H1 (cell line): ENCODE results near the gene DBR1. TPM values are rescaled to one million over a fixed set of nuclear protein-coding genes. Genes with fewer than 3 reads are reported as not detected.

Source experiments
- CTCF ChIA-PET: fragments of 300-600 bp; sonication (Branson Sonifier 250); formaldehyde crosslinking; loops from one replicate; lab custom pipeline; 2021; ENCODE audit not compliant: partially characterized antibody; lab: Charles Lee
- POLR2A ChIA-PET: fragments of 300-600 bp; sonication (Branson Sonifier 250); formaldehyde crosslinking; loops from one replicate; lab custom pipeline; 2021; ENCODE audit warnings: inconsistent platforms; ENCODE audit not compliant: partially characterized antibody; lab: Charles Lee
- DNase-seq, 2 experiments: peaks; one replicate each; pipeline versions ENCODE4 v3.0.0 to v3.0.0-alpha.2; 2010 to 2022; ENCODE audit warnings: low spot score in 2 of 2, low read depth in 1 of 2, mixed read lengths in 1 of 2
- FAIRE-seq: peaks from 2 replicates; lab custom pipeline; 2011; peaks lifted over from hg19 to GRCh38; lab: Jason Lieb, UNC
- H2AFZ ChIP-seq: 2 replicates; pipeline ENCODE4 v1.8.1; 2012; ENCODE audit warnings: low read length, inconsistent platforms
- H2AK5ac ChIP-seq: 2 replicates; pipeline ENCODE4 v1.6.1; 2013; ENCODE audit warnings: low read depth, low read length
- H2BK120ac ChIP-seq: replicated peaks from 2 replicates; pipeline ENCODE3; 2013; ENCODE audit warnings: low read depth, low read length, inconsistent platforms
- H2BK12ac ChIP-seq: 2 replicates; pipeline ENCODE4 v1.6.1; 2013; ENCODE audit warnings: low read depth, low read length
- H2BK15ac ChIP-seq: 2 replicates; pipeline ENCODE4 v1.6.1; 2013; ENCODE audit warnings: low read length
- H2BK20ac ChIP-seq: 2 replicates; pipeline ENCODE4 v1.6.1; 2013; ENCODE audit warnings: low read length
- H2BK5ac ChIP-seq: 2 replicates; pipeline ENCODE4 v1.6.1; 2013; ENCODE audit warnings: low read depth, low read length
- H3K14ac ChIP-seq: 2 replicates; pipeline ENCODE4 v1.6.1; 2013; ENCODE audit warnings: inconsistent platforms; ENCODE audit not compliant: insufficient read length
- H3K18ac ChIP-seq: 2 replicates; pipeline ENCODE4 v1.6.1; 2013; ENCODE audit warnings: low read length; ENCODE audit errors: extremely low read depth
- H3K23ac ChIP-seq: 2 replicates; pipeline ENCODE4 v1.6.1; 2013; ENCODE audit warnings: inconsistent platforms; ENCODE audit not compliant: insufficient read length
- H3K23me2 ChIP-seq: 2 replicates; pipeline ENCODE4 v1.6.1; 2013; ENCODE audit warnings: low read depth, low read length
- H3K27ac ChIP-seq: 2 replicates; pipeline ENCODE4 v1.6.1; 2011; ENCODE audit warnings: low read depth, low read length, inconsistent platforms
- H3K27me3 ChIP-seq, 4 experiments: replicated peaks in 1 of 4; 1 replicate in 1 of 4; 2 replicates in 3 of 4; pipeline versions ENCODE4 v1.6.1 to v1.8.1; 2011 to 2013; ENCODE audit warnings: low read length in 3 of 4, mild to moderate bottlenecking in 3 of 4, inconsistent platforms in 2 of 4, mixed read lengths in 2 of 4, moderate library complexity in 1 of 4; ENCODE audit not compliant: control insufficient read depth in 3 of 4, insufficient read depth in 3 of 4; ENCODE audit errors: extremely low read depth in 1 of 4
- H3K36me3 ChIP-seq, 4 experiments: 2 replicates each; pipeline versions ENCODE4 v1.6.1 to v1.8.1; 2011 to 2013; ENCODE audit warnings: mild to moderate bottlenecking in 4 of 4, low read length in 3 of 4, moderate library complexity in 2 of 4, control low read depth in 1 of 4, inconsistent platforms in 1 of 4; ENCODE audit not compliant: insufficient read depth in 4 of 4, control insufficient read depth in 2 of 4
- H3K4ac ChIP-seq: replicated peaks from 2 replicates; pipeline ENCODE3; 2013; ENCODE audit warnings: low read length, low read depth, mixed read lengths, inconsistent platforms; ENCODE audit not compliant: insufficient read length
- H3K4me1 ChIP-seq, 4 experiments: replicated peaks in 1 of 4; 1 replicate in 1 of 4; 2 replicates in 3 of 4; pipeline versions ENCODE4 v1.6.1 to v1.8.1; 2011 to 2013; ENCODE audit warnings: low read length in 3 of 4, inconsistent platforms in 2 of 4, mixed read lengths in 1 of 4; ENCODE audit not compliant: insufficient read depth in 4 of 4, control insufficient read depth in 3 of 4
- H3K4me2 ChIP-seq, 2 experiments: 2 replicates each; pipeline versions ENCODE4 v1.6.1 to v1.8.1; 2011 to 2013; ENCODE audit warnings: low read depth in 2 of 2, low read length in 2 of 2, control low read depth in 1 of 2, inconsistent platforms in 1 of 2, mild to moderate bottlenecking in 1 of 2; ENCODE audit not compliant: insufficient read depth in 1 of 2
- H3K4me3 ChIP-seq, 4 experiments: fragments of 200-600, 300-600 bp in 1 of 4; sonication (generic), shearing (Covaris generic), sonication (Bioruptor Twin) in 1 of 4; 2 replicates each; pipeline versions ENCODE4 v1.5.1 to v1.8.1; 2011 to 2016; ENCODE audit warnings: low read length in 4 of 4, low read depth in 3 of 4, control low read depth in 2 of 4, inconsistent platforms in 2 of 4, mild to moderate bottlenecking in 2 of 4, mixed read lengths in 1 of 4, moderate library complexity in 1 of 4; ENCODE audit not compliant: insufficient read depth in 2 of 4; ENCODE audit errors: extremely low read depth in 1 of 4
- H3K56ac ChIP-seq: replicated peaks from 2 replicates; pipeline ENCODE3; 2013; ENCODE audit warnings: low read depth, mild to moderate bottlenecking, mixed read lengths, low read length, inconsistent platforms; ENCODE audit not compliant: insufficient read length
- H3K79me1 ChIP-seq: 2 replicates; pipeline ENCODE4 v1.6.1; 2013; ENCODE audit warnings: low read depth, low read length, control low read depth
- H3K79me2 ChIP-seq, 2 experiments: 2 replicates each; pipeline versions ENCODE4 v1.6.1 to v1.8.1; 2012 to 2013; ENCODE audit warnings: low read length in 2 of 2, mild to moderate bottlenecking in 2 of 2, inconsistent platforms in 1 of 2; ENCODE audit not compliant: insufficient read depth in 2 of 2, control insufficient read depth in 1 of 2
- H3K9ac ChIP-seq, 4 experiments: replicated peaks in 1 of 4; 1 replicate in 1 of 4; 2 replicates in 3 of 4; pipeline versions ENCODE4 v1.6.1 to v1.8.1; 2011 to 2013; ENCODE audit warnings: low read depth in 3 of 4, low read length in 3 of 4, control low read depth in 2 of 4, mild to moderate bottlenecking in 2 of 4, moderate library complexity in 2 of 4, inconsistent platforms in 1 of 4; ENCODE audit errors: extremely low read depth in 1 of 4
- H3K9me3 ChIP-seq, 2 experiments: 2 replicates each; pipeline versions ENCODE4 v1.6.1 to v1.8.1; 2012 to 2013; ENCODE audit warnings: mild to moderate bottlenecking in 2 of 2, moderate library complexity in 2 of 2, control low read depth in 1 of 2, inconsistent platforms in 1 of 2, low read depth in 1 of 2, low read length in 1 of 2, mixed read lengths in 1 of 2; ENCODE audit not compliant: insufficient read depth in 2 of 2
- H4K20me1 ChIP-seq, 2 experiments: replicated peaks in 1 of 2; 2 replicates each; pipeline versions ENCODE3 to v1.8.1; 2011 to 2013; ENCODE audit warnings: inconsistent platforms in 2 of 2, low read length in 2 of 2, mild to moderate bottlenecking in 1 of 2; ENCODE audit not compliant: insufficient read depth in 2 of 2, control insufficient read depth in 1 of 2
- H4K5ac ChIP-seq: 2 replicates; pipeline ENCODE4 v1.6.1; 2013; ENCODE audit warnings: low read length, low read depth, mixed read lengths, inconsistent platforms; ENCODE audit not compliant: insufficient read length
- H4K8ac ChIP-seq: 2 replicates; pipeline ENCODE4 v1.8.0; 2013; ENCODE audit warnings: mild to moderate bottlenecking, moderate library complexity, low read length, inconsistent platforms; ENCODE audit not compliant: insufficient read depth; ENCODE audit errors: extremely low read depth
- H4K91ac ChIP-seq: replicated peaks from 2 replicates; pipeline ENCODE3; 2013; ENCODE audit warnings: low read length, mixed read lengths, inconsistent platforms; ENCODE audit not compliant: insufficient read length
- BRCA1 ChIP-seq: IDR thresholded peaks from 2 replicates; pipeline ENCODE4 v1.6.1; 2012; ENCODE audit warnings: low read depth, low read length, improper control_type of control experiment
- CEBPB ChIP-seq: IDR thresholded peaks from 2 replicates; pipeline ENCODE4 v1.6.1; 2012; ENCODE audit warnings: low read depth, low read length
- CTCF ChIP-seq, 3 experiments: IDR thresholded peaks; 1 replicate in 2 of 3; 2 replicates in 1 of 3; pipeline versions ENCODE4 v1.5.1 to v1.6.1; 2011; ENCODE audit warnings: low read length in 3 of 3, mild to moderate bottlenecking in 3 of 3, inconsistent platforms in 2 of 3, low read depth in 1 of 3, moderate library complexity in 1 of 3; ENCODE audit not compliant: insufficient read depth in 1 of 3; ENCODE audit errors: control extremely low read depth in 1 of 3
- EGR1 ChIP-seq: IDR thresholded peaks from 2 replicates; pipeline ENCODE4 v1.6.1; 2011; ENCODE audit warnings: low read depth, low read length, borderline replicate concordance
- GABPA ChIP-seq: IDR thresholded peaks from 2 replicates; pipeline ENCODE4 v1.6.1; 2011; ENCODE audit warnings: mild to moderate bottlenecking, low read length, moderate library complexity, borderline replicate concordance; ENCODE audit not compliant: insufficient read depth
- GTF2F1 ChIP-seq: IDR thresholded peaks from 2 replicates; pipeline ENCODE4 v1.6.1; 2012; ENCODE audit warnings: low read depth, low read length, improper control_type of control experiment, borderline replicate concordance
- HDAC2 ChIP-seq, 2 experiments: fragments of 300-600 bp in 1 of 2; sonication (generic) in 1 of 2; IDR thresholded peaks; 2 replicates each; pipeline ENCODE4 v1.6.1; 2011 to 2012; ENCODE audit warnings: low read depth in 2 of 2, low read length in 2 of 2, mild to moderate bottlenecking in 2 of 2, moderate library complexity in 2 of 2, borderline replicate concordance in 1 of 2, inconsistent platforms in 1 of 2
- POLR2A ChIP-seq, 2 experiments: IDR thresholded peaks; 1 replicate in 1 of 2; 2 replicates in 1 of 2; pipeline ENCODE4 v1.6.1; 2011; ENCODE audit warnings: low read depth in 2 of 2, low read length in 2 of 2, mild to moderate bottlenecking in 2 of 2; ENCODE audit errors: control extremely low read depth in 1 of 2
- SRF ChIP-seq: IDR thresholded peaks from 2 replicates; pipeline ENCODE4 v1.6.1; 2011; ENCODE audit warnings: mild to moderate bottlenecking, low read depth, low read length, moderate library complexity
- TAF7 ChIP-seq: optimal IDR thresholded peaks from 2 replicates; pipeline ENCODE3; 2011; ENCODE audit warnings: low read depth, mild to moderate bottlenecking, inconsistent platforms, low read length, moderate library complexity, borderline replicate concordance
- WGBS, 2 experiments: shearing (Covaris generic) in 1 of 2; methylation state at CpG; one replicate each; pipeline versions ENCODE4 v1.1.6 to v1.1.7; 2013 to 2015; ENCODE audit warnings: low lambda C conversion rate in 2 of 2, mixed read lengths in 2 of 2, inconsistent platforms in 1 of 2, low coverage in 1 of 2, missing lambda C conversion rate in 1 of 2; ENCODE audit not compliant: insufficient replicate concordance in 2 of 2, insufficient coverage in 1 of 2, insufficient read length in 1 of 2; ENCODE audit errors: extremely low coverage in 1 of 2, missing lambda C conversion rate in 1 of 2; 5-methylcytosine and 5-hydroxymethylcytosine counted together
- polyA plus RNA-seq, 7 experiments: library from polyadenylated mRNA; depleted of rRNA in 3 of 7; stranded (reverse) in 5 of 7; unstranded in 2 of 7; fragments of >200 nt in 5 of 7; fragments of 200-250 nt in 2 of 7; gene quantifications; 1 replicate in 5 of 7; 2 replicates in 1 of 7; 4 replicates in 1 of 7; pipeline versions ENCODE4 v1.2.1 to v1.2.3, GENCODE V29; 2011 to 2013; ENCODE audit warnings: missing spikeins in 2 of 7, mixed read lengths in 2 of 7
- total RNA-seq: library from RNA; stranded (reverse); fragmentation: NEBNext Ultra II Directional; extraction: Animal tissue kit (Norgen Biotek cat#: 25700); gene quantifications from 2 replicates; pipeline ENCODE4 v1.2.1, GENCODE V29; 2021

DBR1 gene
- total and polyA plus RNA-seq, 2 of the 8 experiments (the other 6 are each of a cell fraction or from before 2014, with no cell fraction given): 10.1 to 18.3 TPM

- Histone ChIP-seq H3K4me2 (no peak overlapping the region), H2BK12ac (no peak overlapping the region), H3K23me2 (no peaks in the 10 kb centered on the region), H3K14ac (no peak overlapping the region), H3K9ac (no peak overlapping the region), H3K79me1 (no peaks in the 10 kb centered on the region), H4K8ac (no peak overlapping the region), H3K4me3 (no peak overlapping the region), H2BK120ac (no peak overlapping the region), H3K56ac (no peak overlapping the region), H2AK5ac (no peak overlapping the region), H3K18ac (no peak overlapping the region), H3K4ac (no peak overlapping the region), H2BK15ac (no peak overlapping the region), H3K27me3 (no peaks in the 10 kb centered on the region), H3K23ac (no peak overlapping the region), H3K9me3 (peaks cover 0 to 9% of the 10 kb centered on the region in 2 experiments; a peak in 1 of 4 replicates), H3K4me1 (no peaks in the 10 kb centered on the region), H2BK20ac (no peak overlapping the region), H4K20me1 (no peaks in the 10 kb centered on the region), H4K5ac (no peak overlapping the region), H3K79me2 (no peaks in the 10 kb centered on the region), H3K27ac (no peak overlapping the region), H4K91ac (no peak overlapping the region), H3K36me3 (no peaks in the 10 kb centered on the region), H2AFZ (no peak overlapping the region), H2BK5ac (no peak overlapping the region)
- ChIA-PET POLR2A (interaction anchor here (0.6 to 1.3 kb wide), 2 partner anchors 10 to 62 kb away, joined by 3 read pairs; partner anchors contain the start of gene DZIP1L), CTCF (interaction anchor here (1.1 to 1.3 kb wide), 2 partner anchors 9 to 73 kb away, joined by 3 to 4 read pairs; no protein-coding TSS in a partner anchor)
- no peak for DNase-seq
- no peak for FAIRE-seq
- 84% methylated on average over 5 of the region's 5 CpGs; no CpG with 5 or more reads in 1 of the 2 experiments for WGBS, 2 experiments
- TF ChIP-seq BRCA1 (no peak), TAF7 (no peak), CTCF (IDR thresholded peaks at IDR 0.05; ENCODE audit: control extremely low read depth in 1 of 3, insufficient read depth in 1 of 3, low read depth in 1 of 3, low read length in 3 of 3) (no peak), SRF (no peak), CEBPB (no peak), GABPA (no peak), EGR1 (no peak), HDAC2 (IDR thresholded peaks at IDR 0.05; ENCODE audit: borderline replicate concordance in 1 of 2, low read depth in 2 of 2, low read length in 2 of 2) (no peak), POLR2A (IDR thresholded peaks at IDR 0.05; ENCODE audit: control extremely low read depth in 1 of 2, low read depth in 2 of 2, low read length in 2 of 2) (no peak), GTF2F1 (no peak)
Measured at GRCh38 chr3:138125548-138126221, 49.0 kb downstream of the DBR1 start.
